ENCODE measurements around the gene LY6G5C.

LY6G5C gene, protein sequence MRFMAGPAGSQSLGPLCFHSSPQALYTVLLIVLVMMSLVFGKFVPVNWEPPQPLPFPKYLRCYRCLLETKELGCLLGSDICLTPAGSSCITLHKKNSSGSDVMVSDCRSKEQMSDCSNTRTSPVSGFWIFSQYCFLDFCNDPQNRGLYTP

GRCh38 chr6:31680226-31681134 is at the start of gene LY6G5C:
Gene LY6G5C, minus strand, starts transcription at chr6:31681067. Its CDS starts 694 bp downstream, at chr6:31680373.
- Histone ChIP-seq H3K27me3 (ENCODE audit: control insufficient read depth in 1 of 2, insufficient read depth in 2 of 2, low read length in 2 of 2) (no peaks in the 10 kb centered on the region), H3K9me3 (ENCODE audit: control insufficient read depth in 1 of 2, low read length in 2 of 2) (no peaks in the 10 kb centered on the region), H3K9ac (ENCODE audit: low read depth in 1 of 2, low read length in 2 of 2) (peak within 1 kb of the TSS; percentile 62 to 89), H3K36me3 (ENCODE audit: control insufficient read depth in 1 of 2, insufficient read depth in 2 of 2, low read length in 2 of 2) (peaks cover 3 to 6% of the 10 kb centered on the region in 2 donors), H3K4me1 (ENCODE audit: control insufficient read depth in 1 of 2, insufficient read depth in 2 of 2, low read length in 2 of 2) (peaks cover 11 to 16% of the 10 kb centered on the region in 2 donors), H3K4me3 (ENCODE audit: low read depth in 1 of 2, low read length in 2 of 2) (peak within 1 kb of the TSS; percentile 66 to 75), H3K27ac (ENCODE audit: low read depth, low read length) (peak within 1 kb of the TSS; percentile 63)

GRCh38 chr6:31729979-31730630 is 49.2 kb upstream of the LY6G5C start:
- peaks cover 54% of the 10 kb centered on the region in 2 donors for H3K4me1 ChIP-seq (ENCODE audit: control insufficient read depth in 1 of 2, insufficient read depth in 2 of 2, low read length in 2 of 2)
- peak overlapping the region; percentile 81 to 84 for H3K4me3 ChIP-seq (ENCODE audit: low read depth in 1 of 2, low read length in 2 of 2)
- no peaks in the 10 kb centered on the region for H3K27me3 ChIP-seq (ENCODE audit: control insufficient read depth in 1 of 2, insufficient read depth in 2 of 2, low read length in 2 of 2)
- peak overlapping the region; percentile 70 to 96 for H3K9ac ChIP-seq (ENCODE audit: low read depth in 1 of 2, low read length in 2 of 2)
- no peaks in the 10 kb centered on the region for H3K9me3 ChIP-seq (ENCODE audit: control insufficient read depth in 1 of 2, low read length in 2 of 2)
- peak overlapping the region; percentile 96 for H3K27ac ChIP-seq (ENCODE audit: low read depth, low read length)
- peaks cover 31 to 56% of the 10 kb centered on the region in 2 donors for H3K36me3 ChIP-seq (ENCODE audit: control insufficient read depth in 1 of 2, insufficient read depth in 2 of 2, low read length in 2 of 2)

DNA sequence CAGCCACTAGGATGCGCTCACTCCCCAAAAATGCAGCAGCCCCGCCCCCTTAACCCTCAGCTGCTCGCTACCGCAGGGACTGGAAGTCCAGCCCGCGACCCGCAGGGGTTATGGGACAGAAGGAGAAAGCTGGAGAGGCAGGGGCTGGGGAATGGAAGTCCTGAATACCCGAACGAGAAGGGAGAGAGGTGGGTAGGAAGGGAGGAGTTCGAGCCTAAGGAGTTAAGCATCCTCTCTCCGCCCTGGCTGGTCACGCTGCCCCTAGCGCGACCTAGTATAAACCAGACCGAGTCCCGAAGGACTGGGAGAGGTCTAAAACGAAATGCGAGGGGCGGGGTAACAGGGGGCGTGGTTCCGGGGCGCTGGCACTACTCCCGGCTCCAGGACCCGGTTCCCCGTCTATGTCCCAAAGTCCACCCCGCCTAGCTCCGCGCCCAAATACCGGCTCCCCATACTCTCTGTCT is 48.7 kb upstream of the LY6G5C start:
- H3K4me1 ChIP-seq (ENCODE audit: control insufficient read depth in 1 of 2, insufficient read depth in 2 of 2, low read length in 2 of 2): peaks cover 50 to 52% of the 10 kb centered on the region in 2 donors
- no peaks in the 10 kb centered on the region for H3K9me3 ChIP-seq (ENCODE audit: control insufficient read depth in 1 of 2, low read length in 2 of 2)
- no peaks in the 10 kb centered on the region for H3K27me3 ChIP-seq (ENCODE audit: control insufficient read depth in 1 of 2, insufficient read depth in 2 of 2, low read length in 2 of 2)
- peaks cover 31 to 56% of the 10 kb centered on the region in 2 donors for H3K36me3 ChIP-seq (ENCODE audit: control insufficient read depth in 1 of 2, insufficient read depth in 2 of 2, low read length in 2 of 2)
- peak overlapping the region; percentile 81 to 84 for H3K4me3 ChIP-seq (ENCODE audit: low read depth in 1 of 2, low read length in 2 of 2)
- peak overlapping the region; percentile 96 for H3K27ac ChIP-seq (ENCODE audit: low read depth, low read length)
- H3K9ac ChIP-seq (ENCODE audit: low read depth in 1 of 2, low read length in 2 of 2): peak overlapping the region; percentile 70 to 96

- Histone ChIP-seq H3K27ac (ENCODE audit: low read depth, low read length) (peak within 1 kb of the TSS; percentile 96), H3K4me1 (ENCODE audit: control insufficient read depth in 1 of 2, insufficient read depth in 2 of 2, low read length in 2 of 2) (peaks cover 44 to 46% of the 10 kb centered on the region in 2 donors), H3K36me3 (ENCODE audit: control insufficient read depth in 1 of 2, insufficient read depth in 2 of 2, low read length in 2 of 2) (peaks cover 26 to 52% of the 10 kb centered on the region in 2 donors), H3K9ac (ENCODE audit: low read depth in 1 of 2, low read length in 2 of 2) (peak within 1 kb of the TSS; percentile 70 to 96), H3K9me3 (ENCODE audit: control insufficient read depth in 1 of 2, low read length in 2 of 2) (no peaks in the 10 kb centered on the region), H3K4me3 (ENCODE audit: low read depth in 1 of 2, low read length in 2 of 2) (peak within 1 kb of the TSS; percentile 81 to 84), H3K27me3 (ENCODE audit: control insufficient read depth in 1 of 2, insufficient read depth in 2 of 2, low read length in 2 of 2) (no peaks in the 10 kb centered on the region)
Measured at GRCh38 chr6:31728767-31729514, 48.1 kb upstream of the LY6G5C start, which contains the start of gene DDAH2. Gene DDAH2, minus strand, starts transcription at chr6:31729299. Its CDS starts 138 bp downstream, at chr6:31729161.

DNA sequence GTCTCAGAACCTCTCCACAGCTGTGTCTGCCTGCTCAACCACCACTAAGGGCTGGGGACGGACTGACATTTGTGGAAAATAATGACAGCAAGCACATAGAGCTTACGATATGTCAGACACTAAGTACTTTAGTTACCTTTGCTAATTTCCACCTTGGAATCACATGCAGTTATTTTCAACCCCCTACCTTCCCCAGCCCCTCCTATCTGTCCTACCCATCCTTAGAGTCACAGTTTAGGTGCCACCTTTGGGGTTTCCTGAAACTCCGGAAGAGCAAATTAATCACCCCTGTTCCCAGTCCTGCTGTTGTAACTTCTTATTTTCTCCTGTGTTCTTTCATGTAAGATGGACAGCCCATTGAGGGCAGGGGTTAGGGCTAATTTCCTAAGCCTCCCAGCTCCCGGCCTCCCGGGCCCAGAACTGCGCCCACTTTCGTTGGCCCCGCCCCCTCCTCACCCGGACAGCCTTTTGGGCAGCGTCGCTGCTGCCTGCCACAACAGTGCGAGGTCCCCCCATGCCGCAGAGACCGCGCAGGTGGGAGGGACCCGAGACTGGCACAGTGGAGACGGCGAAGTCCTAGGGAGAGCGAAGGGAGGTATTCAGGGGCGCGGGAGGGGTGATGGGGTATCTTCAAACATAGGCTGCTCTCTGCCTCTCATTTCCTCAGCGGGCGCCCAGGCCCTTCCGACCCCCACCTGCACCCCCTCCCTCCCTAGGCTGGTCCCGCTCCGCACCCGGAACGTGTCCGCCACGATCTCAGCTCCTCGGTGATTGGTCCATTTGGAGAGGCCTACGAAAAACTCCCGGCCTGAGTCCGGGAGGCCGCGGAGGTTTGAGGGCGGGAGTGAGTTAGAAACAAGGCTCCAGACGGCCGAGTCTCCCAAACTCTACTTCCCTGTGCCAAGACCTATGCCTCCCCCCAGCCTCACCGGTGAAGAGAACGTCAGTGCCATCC is 47.1 kb upstream of the LY6G5C start:
- H3K9ac ChIP-seq (ENCODE audit: low read depth in 1 of 2, low read length in 2 of 2): peak overlapping the region in 1 of 2 donors; percentile 96
- H3K27me3 ChIP-seq (ENCODE audit: control insufficient read depth in 1 of 2, insufficient read depth in 2 of 2, low read length in 2 of 2): no peaks in the 10 kb centered on the region
- H3K36me3 ChIP-seq (ENCODE audit: control insufficient read depth in 1 of 2, insufficient read depth in 2 of 2, low read length in 2 of 2): peaks cover 17 to 42% of the 10 kb centered on the region in 2 donors
- peak overlapping the region; percentile 81 to 84 for H3K4me3 ChIP-seq (ENCODE audit: low read depth in 1 of 2, low read length in 2 of 2)
- peaks cover 35 to 37% of the 10 kb centered on the region in 2 donors for H3K4me1 ChIP-seq (ENCODE audit: control insufficient read depth in 1 of 2, insufficient read depth in 2 of 2, low read length in 2 of 2)
- H3K9me3 ChIP-seq (ENCODE audit: control insufficient read depth in 1 of 2, low read length in 2 of 2): no peaks in the 10 kb centered on the region
- H3K27ac ChIP-seq (ENCODE audit: low read depth, low read length): no peak overlapping the region

- H3K4me1 ChIP-seq (ENCODE audit: control insufficient read depth in 1 of 2, insufficient read depth in 2 of 2, low read length in 2 of 2): peaks cover 35 to 37% of the 10 kb centered on the region in 2 donors
- no peaks in the 10 kb centered on the region for H3K9me3 ChIP-seq (ENCODE audit: control insufficient read depth in 1 of 2, low read length in 2 of 2)
- H3K4me3 ChIP-seq (ENCODE audit: low read depth in 1 of 2, low read length in 2 of 2): no peak overlapping the region
- H3K27ac ChIP-seq (ENCODE audit: low read depth, low read length): peak overlapping the region; percentile 17
- peaks cover 15 to 38% of the 10 kb centered on the region in 2 donors for H3K36me3 ChIP-seq (ENCODE audit: control insufficient read depth in 1 of 2, insufficient read depth in 2 of 2, low read length in 2 of 2)
- H3K27me3 ChIP-seq (ENCODE audit: control insufficient read depth in 1 of 2, insufficient read depth in 2 of 2, low read length in 2 of 2): no peaks in the 10 kb centered on the region
- H3K9ac ChIP-seq (ENCODE audit: low read depth in 1 of 2, low read length in 2 of 2): peak overlapping the region in 1 of 2 donors; percentile 10
Measured at GRCh38 chr6:31727034-31727716, 46.3 kb upstream of the LY6G5C start.

GRCh38 chr6:31725502-31726350 is 44.9 kb upstream of the LY6G5C start:
- H3K9ac ChIP-seq (ENCODE audit: low read depth in 1 of 2, low read length in 2 of 2): no peak overlapping the region

More at GRCh38 chr6:31725502-31726350, 44.9 kb upstream of the LY6G5C start:
- Histone ChIP-seq H3K27me3 (ENCODE audit: control insufficient read depth in 1 of 2, insufficient read depth in 2 of 2, low read length in 2 of 2) (no peaks in the 10 kb centered on the region), H3K4me3 (ENCODE audit: low read depth in 1 of 2, low read length in 2 of 2) (no peak overlapping the region), H3K36me3 (ENCODE audit: control insufficient read depth in 1 of 2, insufficient read depth in 2 of 2, low read length in 2 of 2) (peaks cover 4 to 24% of the 10 kb centered on the region in 2 donors), H3K9me3 (ENCODE audit: control insufficient read depth in 1 of 2, low read length in 2 of 2) (no peaks in the 10 kb centered on the region), H3K4me1 (ENCODE audit: control insufficient read depth in 1 of 2, insufficient read depth in 2 of 2, low read length in 2 of 2) (peaks cover 31% of the 10 kb centered on the region in 2 donors), H3K27ac (ENCODE audit: low read depth, low read length) (no peak overlapping the region)

Measured in duodenal mucosa (tissue), 2 donors.